Endothelial cell of umbilical vein (primary cell): Measurements from ENCODE around the gene NFATC2. TPM values are rescaled to one million over a fixed set of nuclear protein-coding genes. Genes with fewer than 3 reads are reported as not detected.

Experiments used
- BruUV-seq: library from RNA; stranded (reverse); fragments of 400-500 nt; replicated peaks from 2 replicates; lab custom pipeline; 2021; lab: Mats Ljungman, UMichigan
- CTCF ChIA-PET: fragments of 300-600, 350-600 bp; sonication (Branson Sonifier 250); formaldehyde crosslinking; loops from one replicate; lab custom pipeline; 2021; ENCODE audit warnings: antibody characterized with exemption, inconsistent platforms; lab: Charles Lee
- POLR2A ChIA-PET: fragments of 300-600, 350-600 bp; sonication (Branson Sonifier 250); formaldehyde crosslinking; loops from one replicate; lab custom pipeline; 2021; ENCODE audit warnings: antibody characterized with exemption, inconsistent platforms; lab: Charles Lee
- DNase-seq: peaks from one replicate; pipeline ENCODE4 v3.0.0-alpha.2; 2011; ENCODE audit warnings: low read depth, low spot score
- FAIRE-seq: peaks from 2 replicates; lab custom pipeline; 2011; peaks lifted over from hg19 to GRCh38; lab: Jason Lieb, UNC
- H2AFZ ChIP-seq: 2 replicates; pipeline ENCODE4 v1.6.0; 2012; ENCODE audit warnings: low read depth, low read length, control low read depth, inconsistent platforms
- H3K27ac ChIP-seq: 2 replicates; pipeline ENCODE4 v1.5.1; 2011; ENCODE audit warnings: low read depth, mild to moderate bottlenecking, control low read depth, low read length, moderate library complexity; ENCODE audit not compliant: insufficient read depth
- H3K27me3 ChIP-seq, 2 experiments: 2 replicates each; pipeline versions ENCODE4 v1.6.0 to v1.6.1; 2011; ENCODE audit warnings: low read length in 2 of 2, mixed read lengths in 1 of 2; ENCODE audit not compliant: control insufficient read depth in 2 of 2, insufficient read depth in 2 of 2
- H3K36me3 ChIP-seq, 2 experiments: 2 replicates in 1 of 2; 3 replicates in 1 of 2; pipeline ENCODE4 v1.5.1; 2011; ENCODE audit warnings: low read length in 2 of 2, mild to moderate bottlenecking in 1 of 2, moderate library complexity in 1 of 2; ENCODE audit not compliant: control insufficient read depth in 2 of 2, insufficient read depth in 2 of 2; ENCODE audit errors: extremely low read depth in 1 of 2
- H3K4me1 ChIP-seq: 3 replicates; pipeline ENCODE4 v1.5.1; 2011; ENCODE audit warnings: mild to moderate bottlenecking, low read length; ENCODE audit not compliant: control insufficient read depth, insufficient read depth; ENCODE audit errors: extremely low read depth
- H3K4me2 ChIP-seq: 2 replicates; pipeline ENCODE4 v1.6.1; 2011; ENCODE audit warnings: low read length, control low read depth, mixed read lengths; ENCODE audit not compliant: insufficient read depth
- H3K4me3 ChIP-seq, 3 experiments: fragments of 200-600 bp in 1 of 3; sonication (generic), shearing (Covaris generic) in 1 of 3; replicated peaks in 1 of 3; 2 replicates each; pipeline ENCODE4 v1.5.1; 2011 to 2016; ENCODE audit warnings: control low read depth in 3 of 3, low read length in 3 of 3, mild to moderate bottlenecking in 2 of 3, inconsistent platforms in 1 of 3, low read depth in 1 of 3, moderate library complexity in 1 of 3; ENCODE audit not compliant: insufficient read depth in 1 of 3
- H3K79me2 ChIP-seq: 2 replicates; pipeline ENCODE4 v1.6.0; 2012; ENCODE audit warnings: low read length, inconsistent platforms; ENCODE audit not compliant: control insufficient read depth, insufficient read depth
- H3K9ac ChIP-seq: replicated peaks from 2 replicates; pipeline ENCODE3; 2011; ENCODE audit warnings: low read length, control low read depth; ENCODE audit not compliant: insufficient read depth; ENCODE audit errors: extremely low read depth
- H3K9me1 ChIP-seq: replicated peaks from 3 replicates; pipeline ENCODE4 v1.6.0; 2011; ENCODE audit warnings: mild to moderate bottlenecking, low read length; ENCODE audit not compliant: control insufficient read depth, insufficient read depth; ENCODE audit errors: extremely low read depth
- H3K9me3 ChIP-seq: replicated peaks from 2 replicates; pipeline ENCODE4 v1.5.1; 2012; ENCODE audit warnings: low read length, inconsistent platforms; ENCODE audit not compliant: control insufficient read depth, insufficient read depth
- H4K20me1 ChIP-seq: replicated peaks from 2 replicates; pipeline ENCODE3; 2011; ENCODE audit warnings: mild to moderate bottlenecking, low read length; ENCODE audit not compliant: control insufficient read depth, insufficient read depth; ENCODE audit errors: extremely low read depth
- EZH2 ChIP-seq: IDR thresholded peaks from 2 replicates; pipeline ENCODE4 v1.6.1; 2012; ENCODE audit warnings: borderline replicate concordance, low read depth, mild to moderate bottlenecking, moderate library complexity, low read length, inconsistent platforms; ENCODE audit not compliant: severe bottlenecking
- FOS ChIP-seq: IDR thresholded peaks from 2 replicates; pipeline ENCODE4 v1.6.1; 2011; ENCODE audit warnings: mild to moderate bottlenecking, low read length, moderate library complexity, borderline replicate concordance; ENCODE audit not compliant: insufficient read depth
- GATA2 ChIP-seq: IDR thresholded peaks from 2 replicates; pipeline ENCODE4 v1.7.0; 2011; ENCODE audit warnings: low read depth, mild to moderate bottlenecking, moderate library complexity, mixed read lengths, low read length; ENCODE audit not compliant: insufficient read length, insufficient read depth
- JUN ChIP-seq: IDR thresholded peaks from 2 replicates; pipeline ENCODE4 v1.6.1; 2011; ENCODE audit warnings: borderline replicate concordance, low read depth; ENCODE audit not compliant: insufficient read length, insufficient read depth
- MYC ChIP-seq: IDR thresholded peaks from one replicate; pipeline ENCODE4 v1.6.1; 2011; ENCODE audit warnings: mild to moderate bottlenecking, low read depth, low read length
- POLR2A ChIP-seq: IDR thresholded peaks from 2 replicates; pipeline ENCODE4 v1.6.1; 2012; ENCODE audit warnings: low read depth, mild to moderate bottlenecking, control low read depth, low read length
- POLR2AphosphoS5 ChIP-seq: IDR thresholded peaks from 2 replicates; pipeline ENCODE4 v1.6.1; 2012; ENCODE audit warnings: low read depth, mild to moderate bottlenecking, control low read depth, low read length, moderate library complexity; ENCODE audit not compliant: insufficient read depth
- dilution Hi-C: fragments of 300-500 bp; cut with MboI; formaldehyde crosslinking; loops from one replicate; pipeline ENCODE4 v1.15.0; 2019; ENCODE audit warnings: low sequenced_read_pairs; ENCODE audit not compliant: extremely low pct_ligation_motif_present
- intact Hi-C: fragments of 100-400 bp; cut with micrococcal nuclease; formaldehyde crosslinking; loops from one replicate; pipeline ENCODE4 v1.10.0; 2022
- polyA plus RNA-seq, 4 experiments: library from polyadenylated mRNA; depleted of rRNA in 3 of 4; stranded (reverse) in 3 of 4; unstranded in 1 of 4; fragments of >200 nt; gene quantifications; 2 replicates each; pipeline versions ENCODE4 v1.2.1 to v1.2.3, GENCODE V29; 2011 to 2012; ENCODE audit warnings: missing spikeins in 1 of 4
- total RNA-seq: library from RNA; stranded (reverse); gene quantifications from 2 replicates; pipeline ENCODE4 v1.2.3, GENCODE V29; 2021
- TF ChIP-seq, protein P1 (sequence below), 2 donors: IDR thresholded peaks; 1 replicate in 1 of 2; 2 replicates in 1 of 2; pipeline ENCODE4 v1.5.1; 2011; ENCODE audit warnings: low read length in 2 of 2, mild to moderate bottlenecking in 2 of 2, moderate library complexity in 2 of 2, control low read depth in 1 of 2, inconsistent platforms in 1 of 2, low read depth in 1 of 2; ENCODE audit not compliant: insufficient read depth in 1 of 2; ENCODE audit errors: extremely low read depth in 1 of 2
- TF ChIP-seq, protein P2 (sequence below): IDR thresholded peaks from 2 replicates; pipeline ENCODE4 v1.6.1; 2011; ENCODE audit not compliant: insufficient read depth, insufficient read length

The NFATC2 gene
- total and polyA plus RNA-seq, 2 donors (not counting 3 experiments of a cell fraction or from before 2014, with no cell fraction given) = 3.1 to 13.0 TPM

DNA sequence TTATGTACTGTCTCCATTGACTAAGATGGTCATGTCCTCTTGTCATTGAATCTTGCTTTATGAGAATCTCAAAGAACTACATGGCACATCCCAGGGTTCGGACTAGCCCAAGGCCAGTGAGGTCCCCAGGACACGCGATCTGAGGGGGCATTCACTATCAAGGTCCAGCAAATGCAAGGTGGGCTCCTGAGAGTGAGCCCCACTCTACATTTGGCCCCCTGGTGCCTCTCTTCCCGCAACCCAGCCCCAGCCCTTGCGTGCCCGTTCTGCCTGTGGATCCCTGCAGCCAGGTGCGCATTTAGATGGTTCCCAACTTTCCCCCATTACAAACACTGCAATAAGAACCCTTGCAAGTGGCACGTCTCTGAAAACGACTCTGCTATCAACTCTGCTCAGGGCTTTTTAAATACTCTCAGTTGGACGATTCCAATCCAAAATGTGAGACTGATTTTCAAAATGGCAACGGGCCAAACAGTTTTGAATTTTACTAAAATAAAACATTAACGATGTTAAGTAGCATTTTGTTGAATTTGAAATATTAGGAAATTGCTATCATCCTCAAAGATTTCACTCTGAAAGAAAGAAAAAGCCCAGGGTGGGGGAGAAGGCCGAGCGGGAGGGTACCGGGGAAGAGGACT lies 59.6 kb downstream of the NFATC2 start:
- Histone ChIP-seq H3K9ac (no peak overlapping the region), H3K4me1 (peaks cover 3% of the 10 kb centered on the region), H3K4me3 (no peak overlapping the region), H4K20me1 (no peaks in the 10 kb centered on the region), H2AFZ (no peak overlapping the region), H3K27ac (no peak overlapping the region), H3K27me3 (no peaks in the 10 kb centered on the region), H3K79me2 (no peaks in the 10 kb centered on the region), H3K9me1 (no peaks in the 10 kb centered on the region), H3K4me2 (no peak overlapping the region), H3K9me3 (no peaks in the 10 kb centered on the region), H3K36me3 (peaks cover 0 to 2% of the 10 kb centered on the region in 2 experiments)
- ChIA-PET CTCF (interaction anchor here (1.3 kb wide), 1 partner anchor 97 kb away, joined by 5 read pairs; no protein-coding TSS in a partner anchor), POLR2A (no interaction called here)
- DNase-seq = no peak
- intact Hi-C loops = no loop called here
- TF ChIP-seq MYC (no peak), GATA2 (no peak), POLR2AphosphoS5 (no peak), POLR2A (no peak), FOS (no peak), EZH2 (no peak), JUN (no peak)
- TF ChIP-seq, protein P1, sequence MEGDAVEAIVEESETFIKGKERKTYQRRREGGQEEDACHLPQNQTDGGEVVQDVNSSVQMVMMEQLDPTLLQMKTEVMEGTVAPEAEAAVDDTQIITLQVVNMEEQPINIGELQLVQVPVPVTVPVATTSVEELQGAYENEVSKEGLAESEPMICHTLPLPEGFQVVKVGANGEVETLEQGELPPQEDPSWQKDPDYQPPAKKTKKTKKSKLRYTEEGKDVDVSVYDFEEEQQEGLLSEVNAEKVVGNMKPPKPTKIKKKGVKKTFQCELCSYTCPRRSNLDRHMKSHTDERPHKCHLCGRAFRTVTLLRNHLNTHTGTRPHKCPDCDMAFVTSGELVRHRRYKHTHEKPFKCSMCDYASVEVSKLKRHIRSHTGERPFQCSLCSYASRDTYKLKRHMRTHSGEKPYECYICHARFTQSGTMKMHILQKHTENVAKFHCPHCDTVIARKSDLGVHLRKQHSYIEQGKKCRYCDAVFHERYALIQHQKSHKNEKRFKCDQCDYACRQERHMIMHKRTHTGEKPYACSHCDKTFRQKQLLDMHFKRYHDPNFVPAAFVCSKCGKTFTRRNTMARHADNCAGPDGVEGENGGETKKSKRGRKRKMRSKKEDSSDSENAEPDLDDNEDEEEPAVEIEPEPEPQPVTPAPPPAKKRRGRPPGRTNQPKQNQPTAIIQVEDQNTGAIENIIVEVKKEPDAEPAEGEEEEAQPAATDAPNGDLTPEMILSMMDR (IDR thresholded peaks at IDR 0.05; ENCODE audit: extremely low read depth in 1 of 2, insufficient read depth in 1 of 2, low read depth in 1 of 2, low read length in 2 of 2) = no peak
- TF ChIP-seq, protein P2, sequence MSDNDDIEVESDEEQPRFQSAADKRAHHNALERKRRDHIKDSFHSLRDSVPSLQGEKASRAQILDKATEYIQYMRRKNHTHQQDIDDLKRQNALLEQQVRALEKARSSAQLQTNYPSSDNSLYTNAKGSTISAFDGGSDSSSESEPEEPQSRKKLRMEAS = no peak
- BruUV-seq = no TSS peak
- FAIRE-seq = no peak
- dilution Hi-C loops = no loop called here
